ENCODE data around the gene STXBP2.

STXBP2 gene

DNA sequence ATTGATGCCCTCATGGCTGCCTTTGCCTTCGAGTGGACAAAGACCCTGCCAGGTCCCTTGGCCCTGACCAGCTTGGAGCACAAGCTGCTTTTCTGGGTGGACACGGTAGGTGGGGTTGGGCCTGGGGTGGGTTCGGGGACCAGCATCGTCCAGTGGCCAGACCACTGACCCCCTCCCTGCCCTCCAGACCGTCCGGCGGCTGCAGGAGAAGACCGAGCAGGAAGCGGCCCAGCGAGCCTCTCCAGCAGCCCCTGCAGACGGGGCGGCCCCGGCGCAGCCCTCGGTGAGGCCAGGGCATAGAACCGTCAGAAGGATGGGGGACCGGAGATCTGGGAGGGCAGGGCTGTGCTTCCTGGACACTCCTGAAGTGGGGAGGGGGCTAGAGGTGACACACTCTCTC is 30.6 kb upstream of the STXBP2 start:
- TF ChIP-seq, protein P1, sequence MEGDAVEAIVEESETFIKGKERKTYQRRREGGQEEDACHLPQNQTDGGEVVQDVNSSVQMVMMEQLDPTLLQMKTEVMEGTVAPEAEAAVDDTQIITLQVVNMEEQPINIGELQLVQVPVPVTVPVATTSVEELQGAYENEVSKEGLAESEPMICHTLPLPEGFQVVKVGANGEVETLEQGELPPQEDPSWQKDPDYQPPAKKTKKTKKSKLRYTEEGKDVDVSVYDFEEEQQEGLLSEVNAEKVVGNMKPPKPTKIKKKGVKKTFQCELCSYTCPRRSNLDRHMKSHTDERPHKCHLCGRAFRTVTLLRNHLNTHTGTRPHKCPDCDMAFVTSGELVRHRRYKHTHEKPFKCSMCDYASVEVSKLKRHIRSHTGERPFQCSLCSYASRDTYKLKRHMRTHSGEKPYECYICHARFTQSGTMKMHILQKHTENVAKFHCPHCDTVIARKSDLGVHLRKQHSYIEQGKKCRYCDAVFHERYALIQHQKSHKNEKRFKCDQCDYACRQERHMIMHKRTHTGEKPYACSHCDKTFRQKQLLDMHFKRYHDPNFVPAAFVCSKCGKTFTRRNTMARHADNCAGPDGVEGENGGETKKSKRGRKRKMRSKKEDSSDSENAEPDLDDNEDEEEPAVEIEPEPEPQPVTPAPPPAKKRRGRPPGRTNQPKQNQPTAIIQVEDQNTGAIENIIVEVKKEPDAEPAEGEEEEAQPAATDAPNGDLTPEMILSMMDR (conservative IDR thresholded peaks at IDR 0.05; ENCODE audit: low read depth, low read length), result no peak
- Histone ChIP-seq H3K4me3 (IDR thresholded peaks at IDR 0.05; ENCODE audit: insufficient read depth, low read depth, low read length) (no peak overlapping the region), H3K27ac (no peak overlapping the region), H3K4me2 (no peak overlapping the region), H3K79me2 (ENCODE audit: insufficient read depth, low read depth) (no peaks in the 10 kb centered on the region), H3K9ac (no peak overlapping the region), H4K20me1 (ENCODE audit: insufficient read depth) (no peaks in the 10 kb centered on the region), H3K36me3 (ENCODE audit: insufficient read depth) (no peaks in the 10 kb centered on the region), H2AFZ (ENCODE audit: low read depth) (no peak overlapping the region), H3K27me3 (ENCODE audit: insufficient read depth, low read depth) (no peaks in the 10 kb centered on the region; the same call in 1 of the 2 replicates), H3K4me1 (ENCODE audit: low read depth, poor library complexity, severe bottlenecking) (no peaks in the 10 kb centered on the region)

DNA sequence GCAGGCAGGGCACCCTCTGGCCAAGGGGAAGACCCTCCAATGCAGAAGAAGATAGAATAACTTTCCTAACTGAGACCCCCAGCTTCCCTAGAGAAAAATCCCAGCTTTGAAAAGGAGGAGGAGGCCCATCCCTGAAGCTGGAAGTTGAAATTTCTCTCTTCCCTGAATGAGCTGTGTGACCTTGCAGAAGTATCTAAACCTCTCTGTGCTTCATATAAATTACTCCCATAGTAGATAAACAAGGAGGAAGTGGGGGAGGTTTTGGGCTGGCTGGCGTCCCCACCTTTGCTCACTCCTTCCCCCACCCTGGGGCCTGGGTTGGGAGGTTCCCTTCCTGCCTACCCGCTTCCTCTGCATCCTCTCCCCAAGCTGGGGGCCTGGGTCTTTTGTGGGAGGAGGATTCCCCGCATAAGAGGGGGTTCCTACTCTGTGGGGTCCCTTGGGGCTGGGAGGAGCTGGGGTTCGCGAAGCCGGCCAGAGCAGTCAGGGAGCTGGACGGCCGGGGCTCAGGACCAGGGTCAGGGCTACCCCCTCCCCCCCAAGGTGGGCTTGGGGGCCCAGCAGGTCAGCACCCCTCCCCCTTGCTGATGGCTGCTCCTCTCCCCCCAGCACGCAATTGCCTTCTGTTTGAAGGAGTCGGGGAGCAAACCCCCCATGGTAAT is 29.6 kb upstream of the STXBP2 start:
- no peak overlapping the region for H2AFZ ChIP-seq (ENCODE audit: low read depth)
- TF ChIP-seq, protein P1 (conservative IDR thresholded peaks at IDR 0.05; ENCODE audit: low read depth, low read length), result no peak
- H3K27me3 ChIP-seq (ENCODE audit: insufficient read depth, low read depth), result no peaks in the 10 kb centered on the region; the same call in 1 of the 2 replicates
- no peaks in the 10 kb centered on the region for H4K20me1 ChIP-seq (ENCODE audit: insufficient read depth)
- H3K4me2 ChIP-seq, result no peak overlapping the region
- no peak overlapping the region for H3K27ac ChIP-seq
- H3K4me3 ChIP-seq (IDR thresholded peaks at IDR 0.05; ENCODE audit: insufficient read depth, low read depth, low read length), result no peak overlapping the region
- H3K79me2 ChIP-seq (ENCODE audit: insufficient read depth, low read depth), result no peaks in the 10 kb centered on the region
- H3K9ac ChIP-seq, result no peak overlapping the region
- H3K4me1 ChIP-seq (ENCODE audit: low read depth, poor library complexity, severe bottlenecking), result no peaks in the 10 kb centered on the region
- no peaks in the 10 kb centered on the region for H3K36me3 ChIP-seq (ENCODE audit: insufficient read depth)

DNA sequence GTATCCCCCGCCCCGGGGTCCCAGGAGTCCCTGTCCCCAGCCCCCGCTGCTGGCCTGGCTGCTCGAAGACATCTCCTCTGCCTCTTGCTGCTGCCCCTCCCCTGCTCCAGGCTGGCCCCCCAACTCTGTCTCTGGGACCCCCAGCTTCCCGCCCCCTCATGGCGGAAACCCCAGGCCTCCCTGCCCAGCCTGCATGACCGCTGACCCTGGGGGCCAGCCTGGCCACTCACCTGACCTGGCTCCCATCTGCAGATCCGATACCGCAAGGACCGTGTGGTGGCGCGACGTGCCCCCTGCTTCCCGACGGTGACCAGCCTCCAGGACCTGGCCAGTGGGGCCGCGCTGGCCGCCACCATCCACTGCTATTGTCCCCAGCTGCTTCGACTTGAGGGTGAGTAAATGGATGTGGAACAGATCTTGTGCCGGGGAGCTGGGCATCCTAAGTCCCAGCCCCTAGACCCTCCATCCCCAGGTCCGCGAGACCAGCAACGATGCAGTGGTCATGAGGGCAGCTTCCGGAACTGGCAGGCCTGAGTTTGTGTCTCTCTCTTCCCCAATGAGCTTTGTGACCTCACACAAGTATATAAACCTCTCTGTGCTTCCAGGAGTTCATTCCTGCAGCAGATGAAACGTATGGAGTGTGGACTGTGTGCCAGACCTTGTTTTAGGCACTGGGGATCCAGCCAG is 28.9 kb upstream of the STXBP2 start:
- no peaks in the 10 kb centered on the region for H3K27me3 ChIP-seq (ENCODE audit: insufficient read depth, low read depth)
- no peak overlapping the region for H3K27ac ChIP-seq

DNA sequence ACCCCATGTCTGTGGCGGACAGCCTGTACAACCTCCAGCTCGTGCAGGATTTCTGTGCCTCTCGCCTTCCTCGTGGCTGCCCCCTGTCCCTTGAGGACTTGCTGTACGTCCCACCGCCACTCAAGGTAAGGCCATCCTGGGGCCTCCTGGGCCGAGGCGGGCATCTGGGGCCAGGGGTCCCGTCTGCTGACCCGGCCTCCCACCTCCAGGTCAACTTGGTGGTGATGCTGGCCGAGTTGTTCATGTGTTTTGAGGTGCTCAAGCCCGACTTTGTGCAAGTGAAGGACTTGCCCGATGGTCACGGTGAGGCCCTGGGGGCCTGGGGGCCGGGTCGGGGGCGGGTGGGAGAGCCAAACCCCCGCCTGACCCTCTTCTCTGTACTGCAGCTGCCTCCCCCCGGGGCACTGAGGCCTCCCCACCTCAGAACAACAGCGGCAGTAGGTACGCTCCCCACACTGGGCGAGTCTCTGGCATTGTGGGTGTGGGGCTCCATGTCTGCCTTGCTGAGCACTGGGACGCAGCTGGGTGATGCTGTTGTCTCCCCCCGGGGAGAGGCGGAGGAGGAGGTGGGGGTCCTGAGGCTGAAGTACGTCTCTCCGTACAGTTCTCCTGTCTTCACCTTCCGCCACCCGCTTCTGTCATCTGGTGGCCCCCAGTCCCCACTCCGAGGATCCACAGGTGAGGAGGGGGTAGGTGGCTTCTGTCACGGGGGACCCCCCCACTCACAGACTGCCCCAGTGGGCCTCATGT is 26.2 kb upstream of the STXBP2 start:
- no peak overlapping the region for H3K4me3 ChIP-seq (IDR thresholded peaks at IDR 0.05; ENCODE audit: insufficient read depth, low read depth, low read length)
- H3K4me2 ChIP-seq, result no peak overlapping the region
- no peaks in the 10 kb centered on the region for H3K79me2 ChIP-seq (ENCODE audit: insufficient read depth, low read depth)
- no peaks in the 10 kb centered on the region for H3K36me3 ChIP-seq (ENCODE audit: insufficient read depth)
- no peaks in the 10 kb centered on the region for H3K27me3 ChIP-seq (ENCODE audit: insufficient read depth, low read depth)
- TF ChIP-seq, protein P1 (conservative IDR thresholded peaks at IDR 0.05; ENCODE audit: low read depth, low read length), result no peak
- no peak overlapping the region for H2AFZ ChIP-seq (ENCODE audit: low read depth)
- no peak overlapping the region for H3K9ac ChIP-seq
- H3K27ac ChIP-seq, result no peak overlapping the region
- no peaks in the 10 kb centered on the region for H4K20me1 ChIP-seq (ENCODE audit: insufficient read depth)
- H3K4me1 ChIP-seq (ENCODE audit: low read depth, poor library complexity, severe bottlenecking), result no peaks in the 10 kb centered on the region

More for the DNA sequence above, 28.9 kb upstream of the STXBP2 start:
- no peak overlapping the region for H3K9ac ChIP-seq
- H3K4me1 ChIP-seq (ENCODE audit: low read depth, poor library complexity, severe bottlenecking), result no peaks in the 10 kb centered on the region
- no peaks in the 10 kb centered on the region for H3K79me2 ChIP-seq (ENCODE audit: insufficient read depth, low read depth)
- H3K36me3 ChIP-seq (ENCODE audit: insufficient read depth), result no peaks in the 10 kb centered on the region
- H3K4me3 ChIP-seq (IDR thresholded peaks at IDR 0.05; ENCODE audit: insufficient read depth, low read depth, low read length), result no peak overlapping the region
- no peak overlapping the region for H3K4me2 ChIP-seq
- no peak overlapping the region for H2AFZ ChIP-seq (ENCODE audit: low read depth)
- H4K20me1 ChIP-seq (ENCODE audit: insufficient read depth), result no peaks in the 10 kb centered on the region
- TF ChIP-seq, protein P1 (conservative IDR thresholded peaks at IDR 0.05; ENCODE audit: low read depth, low read length), result no peak

Data from KMS-11 (cell line).